Lower lobe of right lung (tissue), 2 donors: ENCODE data around the gene DUSP8. TPM values are rescaled to one million over a fixed set of nuclear protein-coding genes. Genes with fewer than 3 reads are reported as not detected.
A peak's percentile ranks its signal among the peaks of the same experiment; 100 is the strongest.
"Not testable (repeated sequence)": the region's sequence is repeated elsewhere in the genome, so short reads cannot be mapped to it uniquely, and the experiment has no call there.

Experiments used
- ATAC-seq, 2 donors: fragments of 200-7000 bp; cut with Tn5 transposase; one replicate each; pipeline ENCODE4 v1.9.1; 2020 to 2022; ENCODE audit warnings: mild to moderate bottlenecking in 2 of 2, moderate library complexity in 2 of 2
- DNase-seq: peaks from one replicate; pipeline ENCODE4 v3.0.0-alpha.2; 2020
- H3K27ac ChIP-seq: fragments of 200-600 bp; one replicate; pipeline ENCODE4 v1.8.0; 2022
- H3K27me3 ChIP-seq: fragments of 200-600 bp; one replicate; pipeline ENCODE4 v1.8.0; 2022; ENCODE audit warnings: low read depth
- H3K36me3 ChIP-seq: fragments of 200-600 bp; one replicate; pipeline ENCODE4 v1.8.0; 2022; ENCODE audit warnings: mild to moderate bottlenecking
- H3K4me1 ChIP-seq: fragments of 200-600 bp; one replicate; pipeline ENCODE4 v1.8.0; 2022
- H3K4me3 ChIP-seq: fragments of 200-600 bp; one replicate; pipeline ENCODE4 v1.8.0; 2022; ENCODE audit warnings: mild to moderate bottlenecking
- H3K9me3 ChIP-seq: fragments of 200-600 bp; one replicate; pipeline ENCODE4 v1.8.0; 2022
- intact Hi-C: fragments of 100-400 bp; cut with DNase I; formaldehyde crosslinking; loops from one replicate; pipeline ENCODE4 v1.11.0; 2022
- total RNA-seq: library from RNA; stranded (reverse); fragmentation: NEBNext Ultra II Directional; extraction: Animal tissue kit (Norgen Biotek cat#: 25700); gene quantifications from one replicate; pipeline ENCODE4 v1.2.1, GENCODE V29; 2021
- TF ChIP-seq, protein P1 (sequence below): fragments of 200-600 bp; IDR thresholded peaks from one replicate; pipeline ENCODE4 v1.8.0; 2022; ENCODE audit warnings: antibody characterized with exemption, mild to moderate bottlenecking
- donor health status: DM: no; HTN: yes; CAD: no; lungs with severe emphysema.

Gene DUSP8
- total RNA-seq, 1 donor from 2014 or later = 8.9 TPM

GRCh38 chr11:1515082-1516060 lies 56.7 kb downstream of the DUSP8 start:
- no peak overlapping the region for H3K27ac ChIP-seq
- peak; percentile 81 for DNase-seq
- H3K27me3 ChIP-seq = no peaks in the 10 kb centered on the region
- ATAC-seq = peak; percentile 89 to 91
- peaks cover 67% of the 10 kb centered on the region for H3K4me1 ChIP-seq
- no peaks in the 10 kb centered on the region for H3K9me3 ChIP-seq
- intact Hi-C loops = no loop called here
- H3K36me3 ChIP-seq = peaks cover 5% of the 10 kb centered on the region
- TF ChIP-seq, protein P1, sequence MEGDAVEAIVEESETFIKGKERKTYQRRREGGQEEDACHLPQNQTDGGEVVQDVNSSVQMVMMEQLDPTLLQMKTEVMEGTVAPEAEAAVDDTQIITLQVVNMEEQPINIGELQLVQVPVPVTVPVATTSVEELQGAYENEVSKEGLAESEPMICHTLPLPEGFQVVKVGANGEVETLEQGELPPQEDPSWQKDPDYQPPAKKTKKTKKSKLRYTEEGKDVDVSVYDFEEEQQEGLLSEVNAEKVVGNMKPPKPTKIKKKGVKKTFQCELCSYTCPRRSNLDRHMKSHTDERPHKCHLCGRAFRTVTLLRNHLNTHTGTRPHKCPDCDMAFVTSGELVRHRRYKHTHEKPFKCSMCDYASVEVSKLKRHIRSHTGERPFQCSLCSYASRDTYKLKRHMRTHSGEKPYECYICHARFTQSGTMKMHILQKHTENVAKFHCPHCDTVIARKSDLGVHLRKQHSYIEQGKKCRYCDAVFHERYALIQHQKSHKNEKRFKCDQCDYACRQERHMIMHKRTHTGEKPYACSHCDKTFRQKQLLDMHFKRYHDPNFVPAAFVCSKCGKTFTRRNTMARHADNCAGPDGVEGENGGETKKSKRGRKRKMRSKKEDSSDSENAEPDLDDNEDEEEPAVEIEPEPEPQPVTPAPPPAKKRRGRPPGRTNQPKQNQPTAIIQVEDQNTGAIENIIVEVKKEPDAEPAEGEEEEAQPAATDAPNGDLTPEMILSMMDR = peak; percentile 97
- H3K4me3 ChIP-seq = no peak overlapping the region

DNA sequence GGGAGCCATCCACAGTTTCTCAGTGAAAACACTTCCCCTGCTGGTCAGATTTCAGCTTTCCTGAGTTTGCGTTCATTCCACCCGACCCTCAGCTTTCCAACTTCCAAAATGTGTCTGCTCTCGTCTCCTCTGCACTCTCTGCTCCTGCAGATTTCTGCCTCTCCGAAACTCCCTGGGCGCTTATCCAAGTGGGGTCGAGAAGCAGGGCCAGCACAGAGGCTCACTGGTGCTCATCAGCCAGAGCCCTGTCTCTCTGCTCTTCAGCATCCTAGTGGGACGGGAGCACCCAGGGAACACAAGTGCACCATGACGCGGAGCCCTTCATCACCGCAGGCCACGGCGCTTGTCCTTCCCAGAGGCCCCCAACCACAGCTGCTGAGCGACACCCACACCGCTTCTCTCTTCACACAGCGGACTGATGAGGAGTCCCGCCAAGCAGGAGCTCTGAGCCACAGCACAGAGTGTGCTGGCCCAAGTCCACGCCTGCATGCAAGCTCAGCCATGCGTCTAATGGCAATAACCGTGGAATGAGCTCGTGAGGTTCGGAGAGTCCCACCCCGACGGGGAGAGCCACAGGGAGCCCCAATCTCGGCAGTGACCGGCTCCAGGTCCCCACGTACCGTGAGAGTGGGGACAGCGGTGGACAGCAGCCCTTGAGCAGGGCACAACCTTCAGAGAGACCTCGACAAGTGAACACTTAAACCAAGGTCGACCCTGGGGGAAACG lies 57.6 kb downstream of the DUSP8 start:
- Histone ChIP-seq H3K9me3 (no peaks in the 10 kb centered on the region), H3K27ac (no peak overlapping the region), H3K4me1 (peaks cover 62% of the 10 kb centered on the region), H3K4me3 (no peak overlapping the region), H3K36me3 (peaks cover 5% of the 10 kb centered on the region), H3K27me3 (no peaks in the 10 kb centered on the region)
- intact Hi-C loops = no loop called here
- ATAC-seq = peak in 1 of 2 donors; percentile 10
- DNase-seq = peak; percentile 36
- TF ChIP-seq, protein P1 = no peak

DNA sequence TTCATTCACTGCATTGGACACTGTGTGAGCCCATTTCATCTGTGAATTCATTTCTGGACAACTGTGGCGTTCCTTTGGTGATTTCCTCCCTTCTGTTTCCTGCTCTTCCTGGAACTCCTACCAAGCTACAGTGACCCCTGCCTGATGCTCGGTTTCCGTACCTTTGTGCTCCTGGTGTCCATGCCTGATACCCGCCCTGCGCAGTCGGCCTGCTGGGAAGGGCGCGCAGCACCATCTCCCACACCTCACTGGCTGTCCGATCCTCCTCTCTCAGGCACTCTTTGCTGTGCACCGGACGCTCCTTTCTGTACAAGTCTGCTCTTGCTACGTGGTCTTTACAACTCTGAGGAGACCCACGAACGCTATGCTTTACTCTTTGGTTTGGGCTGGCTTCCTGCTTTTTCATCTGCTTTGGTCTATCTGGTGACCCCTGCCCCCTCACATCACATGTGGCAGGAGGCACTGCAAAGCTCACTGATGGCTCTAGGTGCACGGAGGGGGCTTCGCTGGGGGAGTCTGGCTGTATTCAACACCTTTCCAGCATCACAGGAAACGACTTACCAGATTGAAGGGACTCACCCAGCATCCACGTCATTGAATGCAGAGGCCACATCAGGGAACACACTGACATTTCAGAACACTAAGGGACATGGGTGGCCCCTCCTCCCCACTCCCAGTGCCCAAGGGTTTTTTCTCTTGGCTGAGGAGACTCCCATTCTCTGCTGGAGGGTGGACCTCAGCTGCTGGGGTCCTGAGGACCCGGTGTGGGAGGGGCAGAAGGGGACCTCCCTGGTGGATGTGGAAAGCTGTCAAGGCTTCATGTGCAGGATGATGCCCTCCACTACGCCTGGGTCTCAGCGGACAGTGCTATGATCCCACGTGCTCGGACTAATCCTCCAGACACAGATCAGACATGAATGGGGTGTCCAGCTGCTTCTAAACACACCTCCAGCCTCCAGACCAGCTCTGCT lies 58.5 kb downstream of the DUSP8 start:
- ATAC-seq (no peak), DNase-seq (peak; percentile 27)
- Histone ChIP-seq H3K36me3 (peaks cover 5% of the 10 kb centered on the region), H3K27me3 (no peaks in the 10 kb centered on the region), H3K9me3 (no peaks in the 10 kb centered on the region), H3K4me3 (no peak overlapping the region), H3K4me1 (peaks cover 62% of the 10 kb centered on the region), H3K27ac (no peak overlapping the region)
- TF ChIP-seq, protein P1 = no peak
- intact Hi-C loops = no loop called here

DNA sequence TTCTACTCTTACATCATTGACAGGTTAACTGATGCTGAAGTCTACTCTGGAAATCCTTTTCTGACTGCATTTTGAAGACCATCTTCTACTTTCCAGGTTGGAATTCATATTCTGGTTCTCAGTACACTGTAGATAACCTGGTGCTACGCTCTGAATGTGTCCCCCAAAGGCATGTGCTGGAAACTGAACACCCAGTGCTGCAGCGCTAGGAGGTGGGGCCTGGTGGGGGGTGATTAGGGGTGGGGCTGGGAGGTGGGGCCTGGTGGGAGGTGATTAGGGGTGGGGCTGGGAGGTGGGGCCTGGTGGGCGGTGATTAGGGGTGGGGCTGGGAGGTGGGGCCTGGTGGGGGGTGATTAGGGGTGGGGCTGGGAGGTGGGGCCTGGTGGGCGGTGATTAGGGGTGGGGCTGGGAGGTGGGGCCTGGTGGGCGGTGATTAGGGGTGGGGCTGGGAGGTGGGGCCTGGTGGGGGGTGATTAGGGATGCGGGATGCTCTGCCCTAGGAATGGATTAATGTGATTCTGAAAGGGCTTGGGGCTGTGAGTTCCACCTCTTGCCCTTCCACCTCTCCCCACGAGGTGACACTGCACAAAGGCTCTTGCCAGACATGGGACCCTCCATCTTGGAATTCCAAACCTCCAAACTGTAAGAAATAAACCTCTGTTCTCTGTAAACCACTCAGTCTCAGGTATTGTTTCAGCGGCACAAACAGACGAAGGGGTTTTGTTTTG lies 59.4 kb downstream of the DUSP8 start:
- H3K9me3 ChIP-seq, ATAC-seq, H3K4me3 ChIP-seq, intact Hi-C loops, DNase-seq, H3K27me3 ChIP-seq, H3K36me3 ChIP-seq, H3K27ac ChIP-seq: not testable (repeated sequence)
- H3K4me1 ChIP-seq = peaks cover 63% of the 10 kb centered on the region

DNA sequence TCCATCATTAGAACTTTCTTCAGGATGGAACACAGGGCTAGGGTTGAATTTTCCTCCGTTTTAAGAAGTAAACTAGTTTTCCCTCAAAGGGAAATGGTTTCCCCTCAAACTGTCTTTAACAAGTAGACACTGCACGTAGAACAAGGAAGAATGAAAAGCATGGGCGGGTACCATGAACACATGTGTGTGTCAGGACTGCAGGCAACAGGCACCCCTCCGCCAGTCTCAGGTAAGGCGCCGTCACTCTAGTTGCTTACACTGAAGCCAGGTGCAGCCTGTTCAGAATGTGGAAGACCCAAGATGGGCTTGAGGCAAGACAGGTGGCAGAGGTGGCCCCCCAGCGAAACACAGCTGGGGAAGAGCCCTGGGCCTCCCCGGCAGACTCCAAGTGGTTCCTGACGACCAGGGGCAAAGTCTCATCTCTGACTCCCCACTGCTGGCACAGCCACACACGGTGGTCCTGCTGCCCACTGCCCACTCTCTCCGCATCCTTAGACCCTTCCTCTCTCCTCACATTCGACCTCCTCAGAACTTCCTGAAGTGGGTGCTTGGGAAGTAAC lies 60.1 kb downstream of the DUSP8 start:
- ATAC-seq (no peak), DNase-seq (no peak)
- H3K4me3 ChIP-seq = no peak overlapping the region
- H3K36me3 ChIP-seq = peaks cover 5% of the 10 kb centered on the region
- no peaks in the 10 kb centered on the region for H3K9me3 ChIP-seq
- H3K4me1 ChIP-seq = peaks cover 64% of the 10 kb centered on the region
- intact Hi-C loops = no loop called here
- no peaks in the 10 kb centered on the region for H3K27me3 ChIP-seq
- no peak overlapping the region for H3K27ac ChIP-seq
- TF ChIP-seq, protein P1 = no peak
